ENCODE results near the gene CXCL12. TPM values are rescaled to one million over a fixed set of nuclear protein-coding genes. Genes with fewer than 3 reads are reported as not detected.
A peak's percentile ranks its signal among the peaks of the same experiment; 100 is the strongest.

Gene CXCL12
- total and polyA plus RNA-seq, 2 donors, result 49.2 to 154 TPM

GRCh38 chr10:44385696-44386441 is 972 bp upstream of the CXCL12 start:
- no peak for DNase-seq (ENCODE audit: extremely low spot score)
- Histone ChIP-seq H3K4me3 (ENCODE audit: low read depth, low read length) (no peak overlapping the region), H3K27ac (ENCODE audit: low read depth) (no peak overlapping the region), H3K4me1 (ENCODE audit: insufficient read depth) (no peaks in the 10 kb centered on the region), H3K36me3 (ENCODE audit: insufficient read depth) (no peaks in the 10 kb centered on the region)
- 51% methylated on average over 50 of the region's 50 CpGs for WGBS

- WGBS, result under 1% methylated on average over 48 of the region's 48 CpGs
- Histone ChIP-seq H3K27ac (ENCODE audit: low read depth) (no peak overlapping the region), H3K36me3 (ENCODE audit: insufficient read depth) (no peaks in the 10 kb centered on the region), H3K4me1 (ENCODE audit: insufficient read depth) (no peaks in the 10 kb centered on the region), H3K4me3 (ENCODE audit: low read depth, low read length) (peak overlapping the region; percentile 62)
- no peak for DNase-seq (ENCODE audit: extremely low spot score)
Observed at GRCh38 chr10:44384601-44385025, 284 bp downstream of the CXCL12 start.

DNA sequence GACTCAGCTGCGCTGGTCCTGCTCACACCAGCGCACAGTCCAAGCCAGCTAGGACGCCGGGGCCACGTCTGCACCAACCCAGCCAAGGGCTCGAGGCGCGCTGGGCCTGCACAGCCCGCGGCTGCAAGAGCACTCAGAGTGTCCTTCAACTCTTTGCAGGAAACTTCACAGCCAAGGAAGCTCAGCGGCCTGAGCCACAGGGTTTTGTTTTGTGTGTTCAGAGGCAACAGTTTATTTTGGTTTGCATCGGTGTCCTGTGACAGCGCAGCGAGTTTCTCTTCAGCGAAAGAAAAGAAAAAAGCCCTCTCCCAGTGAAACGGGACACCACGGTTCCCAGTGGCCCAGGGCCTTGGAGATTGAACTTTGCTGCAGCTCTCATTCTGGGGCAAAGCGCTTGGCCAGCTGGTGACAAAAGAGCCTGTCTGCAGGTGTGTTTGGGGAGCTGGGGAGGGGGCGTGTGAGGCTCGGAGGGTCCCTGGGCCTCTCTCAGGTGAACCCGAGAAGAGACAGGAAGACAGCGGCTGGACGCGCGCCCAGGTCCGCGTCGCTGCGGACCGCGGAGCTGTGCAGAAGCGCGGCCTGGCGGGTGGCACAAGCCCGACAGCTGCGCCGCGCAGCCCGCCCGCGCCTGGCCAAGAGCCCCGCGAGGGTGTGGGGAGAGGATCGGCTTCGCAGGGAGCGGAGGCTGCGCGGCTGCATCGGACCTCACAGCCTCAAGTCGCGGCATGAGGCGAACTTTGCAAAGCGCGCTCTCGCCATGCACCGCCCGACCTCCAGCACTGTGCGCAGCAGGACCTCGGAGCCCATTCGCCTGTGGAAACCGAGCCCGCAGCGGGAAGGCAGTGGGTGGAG is 922 bp downstream of the CXCL12 start:
- Histone ChIP-seq H3K4me1 (ENCODE audit: insufficient read depth) (no peaks in the 10 kb centered on the region), H3K36me3 (ENCODE audit: insufficient read depth) (no peaks in the 10 kb centered on the region), H3K4me3 (ENCODE audit: low read depth, low read length) (peak overlapping the region; percentile 62), H3K27ac (ENCODE audit: low read depth) (no peak overlapping the region)
- 4% methylated on average over 63 of the region's 63 CpGs for WGBS
- no peak for DNase-seq (ENCODE audit: extremely low spot score)

DNA sequence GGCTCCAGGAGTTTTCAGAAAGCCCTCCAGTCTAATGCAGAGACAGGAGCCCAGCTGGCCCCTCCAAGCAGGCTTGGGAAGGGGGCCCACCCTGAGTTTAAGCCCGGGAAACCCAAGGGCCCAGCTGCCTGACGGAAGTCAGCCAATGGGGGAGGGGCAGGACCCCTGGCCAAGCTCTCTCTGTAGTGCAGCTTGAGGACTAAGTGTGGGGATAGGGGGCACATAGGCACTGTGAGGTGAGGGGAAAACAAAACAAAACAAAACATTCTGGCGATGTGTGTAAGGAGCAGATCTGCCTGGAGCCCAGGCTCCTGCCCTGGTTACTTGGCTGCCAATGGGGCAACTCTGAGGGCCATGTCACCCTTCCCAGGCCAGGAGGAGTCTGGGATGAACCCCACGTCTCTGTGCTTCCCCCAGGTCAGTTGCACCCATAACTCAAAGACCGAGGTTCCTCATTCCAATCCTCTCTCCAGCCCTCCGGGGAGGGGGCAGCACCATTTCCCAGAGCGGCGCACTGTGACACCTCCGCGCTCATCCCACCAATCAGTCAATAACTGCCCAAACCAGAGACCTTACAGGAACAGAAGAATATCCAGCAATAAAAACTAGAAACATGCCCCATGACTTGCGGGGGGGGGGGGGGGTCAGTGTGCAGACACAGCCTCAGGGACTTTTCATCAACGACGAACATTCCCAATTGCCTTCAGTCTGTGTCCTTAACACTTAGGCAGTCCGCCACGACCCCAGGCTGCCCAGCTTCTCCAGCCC is 1.7 kb downstream of the CXCL12 start:
- DNase-seq (ENCODE audit: extremely low spot score), result no peak
- H3K27ac ChIP-seq (ENCODE audit: low read depth), result no peak overlapping the region
- H3K4me1 ChIP-seq (ENCODE audit: insufficient read depth), result no peaks in the 10 kb centered on the region
- peak overlapping the region; percentile 62 for H3K4me3 ChIP-seq (ENCODE audit: low read depth, low read length)
- WGBS, result 41% methylated on average over 15 of the region's 15 CpGs
- H3K36me3 ChIP-seq (ENCODE audit: insufficient read depth), result no peaks in the 10 kb centered on the region

DNA sequence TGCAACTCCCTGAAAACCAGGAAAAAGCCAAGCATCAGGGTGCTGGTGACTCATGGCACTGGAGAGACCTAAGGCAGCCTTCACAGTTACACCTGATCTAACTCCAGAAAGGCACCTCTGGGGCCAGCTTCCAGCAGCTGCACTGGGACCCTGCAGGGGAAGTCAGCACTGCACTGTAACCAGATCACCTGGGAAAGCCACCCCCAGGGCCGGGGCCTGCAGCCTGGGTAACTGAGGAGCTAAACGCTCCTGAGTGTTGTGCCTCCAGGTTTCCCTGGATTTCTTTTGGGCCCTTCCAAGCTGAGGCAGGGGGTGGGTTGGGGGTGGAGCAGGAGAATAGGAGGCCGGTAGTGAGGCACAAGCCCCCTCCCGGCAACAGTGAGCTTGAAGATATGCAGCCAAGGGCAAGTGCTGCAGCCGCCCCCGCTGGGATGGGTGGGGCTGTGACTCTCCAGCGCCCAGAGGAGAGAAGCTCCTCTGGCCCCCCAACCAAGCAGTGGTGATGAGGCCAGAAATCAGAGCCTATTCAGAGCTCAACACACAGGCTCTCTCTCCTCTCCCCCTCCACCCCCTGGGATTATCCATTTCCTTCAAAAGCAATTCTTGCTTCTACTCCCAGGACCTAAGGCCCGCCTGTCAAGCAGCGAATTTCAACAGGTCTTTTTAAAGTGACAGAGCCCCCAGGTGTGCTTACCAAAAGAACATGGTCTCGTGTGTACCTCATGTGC is 2.6 kb downstream of the CXCL12 start:
- no peaks in the 10 kb centered on the region for H3K4me1 ChIP-seq (ENCODE audit: insufficient read depth)
- peak overlapping the region; percentile 62 for H3K4me3 ChIP-seq (ENCODE audit: low read depth, low read length)
- 63% methylated on average over 10 of the region's 10 CpGs for WGBS
- H3K27ac ChIP-seq (ENCODE audit: low read depth), result no peak overlapping the region
- H3K36me3 ChIP-seq (ENCODE audit: insufficient read depth), result no peaks in the 10 kb centered on the region
- no peak for DNase-seq (ENCODE audit: extremely low spot score)

- Histone ChIP-seq H3K27ac (ENCODE audit: low read depth) (no peak overlapping the region), H3K4me3 (ENCODE audit: low read depth, low read length) (no peak overlapping the region), H3K4me1 (ENCODE audit: insufficient read depth) (no peaks in the 10 kb centered on the region), H3K36me3 (ENCODE audit: insufficient read depth) (no peaks in the 10 kb centered on the region)
- 76% methylated on average over 8 of the region's 8 CpGs for WGBS
- no peak for DNase-seq (ENCODE audit: extremely low spot score)
Observed at GRCh38 chr10:44380829-44381600, 3.9 kb downstream of the CXCL12 start.

DNA sequence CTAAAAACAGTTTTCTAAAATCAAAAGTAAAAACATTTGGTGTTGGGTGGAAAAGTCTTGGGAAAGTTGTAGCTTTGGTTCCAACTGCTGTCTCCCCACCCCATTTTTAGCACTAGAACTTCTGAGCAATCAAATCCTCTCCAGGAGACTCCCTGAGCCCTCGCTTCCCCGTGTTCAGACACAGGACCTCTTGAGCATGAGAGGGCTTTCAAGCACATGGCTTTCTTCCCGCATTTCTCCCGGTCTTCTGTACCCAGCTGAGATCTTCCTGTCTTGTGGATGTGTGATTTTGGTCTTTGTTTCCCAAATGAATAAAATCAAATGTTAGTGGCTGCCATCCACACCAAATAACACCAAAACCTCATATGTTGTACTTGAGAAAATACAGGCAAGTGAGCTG is 5.0 kb downstream of the CXCL12 start:
- DNase-seq (ENCODE audit: extremely low spot score), result no peak
- WGBS, result 78% methylated on average over 4 of the region's 4 CpGs
- Histone ChIP-seq H3K27ac (ENCODE audit: low read depth) (no peak overlapping the region), H3K4me3 (ENCODE audit: low read depth, low read length) (no peak overlapping the region), H3K36me3 (ENCODE audit: insufficient read depth) (no peaks in the 10 kb centered on the region), H3K4me1 (ENCODE audit: insufficient read depth) (no peaks in the 10 kb centered on the region)

DNA sequence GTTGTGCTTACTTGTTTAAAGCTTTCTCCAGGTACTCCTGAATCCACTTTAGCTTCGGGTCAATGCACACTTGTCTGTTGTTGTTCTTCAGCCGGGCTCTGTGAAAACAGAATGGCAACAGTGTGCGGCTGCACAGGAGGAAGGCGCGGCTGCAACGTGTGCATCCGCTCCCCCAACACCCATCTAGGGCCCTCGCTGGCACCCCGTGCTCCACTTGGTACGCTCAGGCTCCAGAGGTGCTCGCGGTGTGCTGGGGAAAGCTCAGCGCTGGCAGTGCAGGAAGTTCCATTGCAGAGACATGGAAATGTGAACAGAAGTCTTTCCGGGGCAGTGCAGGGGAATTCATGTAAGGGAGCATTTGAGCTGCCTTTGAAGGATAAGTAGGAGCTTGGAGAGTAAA is 6.3 kb downstream of the CXCL12 start:
- Histone ChIP-seq H3K27ac (ENCODE audit: low read depth) (no peak overlapping the region), H3K4me1 (ENCODE audit: insufficient read depth) (no peaks in the 10 kb centered on the region), H3K36me3 (ENCODE audit: insufficient read depth) (no peaks in the 10 kb centered on the region), H3K4me3 (ENCODE audit: low read depth, low read length) (no peak overlapping the region)
- no peak for DNase-seq (ENCODE audit: extremely low spot score)
- 96% methylated on average over 14 of the region's 14 CpGs for WGBS

- Histone ChIP-seq H3K27ac (ENCODE audit: low read depth) (no peak overlapping the region), H3K4me3 (ENCODE audit: low read depth, low read length) (no peak overlapping the region), H3K36me3 (ENCODE audit: insufficient read depth) (no peaks in the 10 kb centered on the region), H3K4me1 (ENCODE audit: insufficient read depth) (no peaks in the 10 kb centered on the region)
- no peak for DNase-seq (ENCODE audit: extremely low spot score)
- 92% methylated on average over 16 of the region's 16 CpGs for WGBS
Observed at GRCh38 chr10:44377651-44378310, 7.1 kb downstream of the CXCL12 start.

- WGBS, result 59% methylated on average over 7 of the region's 7 CpGs
- no peaks in the 10 kb centered on the region for H3K36me3 ChIP-seq (ENCODE audit: insufficient read depth)
- H3K4me3 ChIP-seq (ENCODE audit: low read depth, low read length), result no peak overlapping the region
- H3K27ac ChIP-seq (ENCODE audit: low read depth), result no peak overlapping the region
- no peaks in the 10 kb centered on the region for H3K4me1 ChIP-seq (ENCODE audit: insufficient read depth)
- no peak for DNase-seq (ENCODE audit: extremely low spot score)
Observed at GRCh38 chr10:44376472-44377099, 8.3 kb downstream of the CXCL12 start.

- no peak for DNase-seq (ENCODE audit: extremely low spot score)
- H3K36me3 ChIP-seq (ENCODE audit: insufficient read depth), result no peaks in the 10 kb centered on the region
- 95% methylated on average over 6 of the region's 6 CpGs for WGBS
- no peak overlapping the region for H3K27ac ChIP-seq (ENCODE audit: low read depth)
- H3K4me3 ChIP-seq (ENCODE audit: low read depth, low read length), result no peak overlapping the region
- H3K4me1 ChIP-seq (ENCODE audit: insufficient read depth), result no peaks in the 10 kb centered on the region
Observed at GRCh38 chr10:44374155-44374554, 10.7 kb downstream of the CXCL12 start.

All from urinary bladder (tissue), 4 donors.